ENCODE data around the gene TCEAL6.
"Not testable (repeated sequence)": the region's sequence is repeated elsewhere in the genome, so short reads cannot be mapped to it uniquely, and the experiment has no call there.

Gene TCEAL6

GRCh38 chrX:102142274-102142673 lies at the start of gene TCEAL6:
Gene TCEAL6 (minus strand): TSS chrX:102142481.
- H3K4me3 Mint-ChIP-seq; H3K9me3 Mint-ChIP-seq; H3K36me3 Mint-ChIP-seq; H3K27me3 Mint-ChIP-seq; ATAC-seq (ENCODE audit: low read depth); H3K4me1 Mint-ChIP-seq; DNase-seq (ENCODE audit: low spot score in 2 of 2); H3K27ac Mint-ChIP-seq: not testable (repeated sequence)

DNA sequence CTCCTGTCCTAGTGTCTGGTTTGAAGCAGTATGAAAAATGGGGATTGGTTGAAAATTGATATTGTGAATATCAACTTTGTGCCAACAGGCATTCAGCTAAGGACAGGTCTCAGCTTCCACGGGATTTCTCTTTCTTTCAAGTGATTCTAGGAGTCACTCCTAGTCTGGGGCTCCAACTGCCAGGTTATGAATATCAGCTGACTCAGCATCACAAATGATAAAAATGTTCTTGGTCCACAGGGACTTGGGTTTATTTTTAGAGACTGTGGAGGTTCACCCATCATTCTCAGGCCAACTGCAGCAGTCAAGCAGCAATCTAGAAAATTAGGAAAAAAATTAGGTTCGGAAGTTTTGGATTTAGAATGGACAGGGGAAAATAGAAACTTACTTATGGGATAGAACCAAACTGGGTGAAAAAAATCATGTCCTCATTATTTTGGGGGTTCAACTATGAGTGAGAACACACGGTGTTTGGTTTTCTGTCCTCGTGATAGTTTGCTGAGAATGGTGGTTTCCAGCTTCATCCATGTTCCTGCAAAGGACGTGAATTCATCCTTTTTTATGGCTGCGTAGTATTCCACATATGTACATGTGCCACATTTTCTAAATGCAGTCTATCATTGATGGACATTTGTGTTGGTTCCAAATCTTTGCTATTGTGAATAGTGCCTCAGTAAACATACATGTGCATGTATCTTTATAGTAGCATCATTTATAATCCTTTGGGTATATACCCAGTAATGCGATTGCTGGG lies 43.9 kb upstream of the TCEAL6 start:
- Mint-ChIP-seq H3K36me3 (no peaks in the 10 kb centered on the region), H3K9me3 (peaks cover 3% of the 10 kb centered on the region), H3K27me3 (no peaks in the 10 kb centered on the region), H3K27ac (no peak overlapping the region), H3K4me1 (no peaks in the 10 kb centered on the region), H3K4me3 (no peak overlapping the region)
- ATAC-seq (ENCODE audit: low read depth) (no peak), DNase-seq (ENCODE audit: low spot score in 2 of 2) (no peak)

DNA sequence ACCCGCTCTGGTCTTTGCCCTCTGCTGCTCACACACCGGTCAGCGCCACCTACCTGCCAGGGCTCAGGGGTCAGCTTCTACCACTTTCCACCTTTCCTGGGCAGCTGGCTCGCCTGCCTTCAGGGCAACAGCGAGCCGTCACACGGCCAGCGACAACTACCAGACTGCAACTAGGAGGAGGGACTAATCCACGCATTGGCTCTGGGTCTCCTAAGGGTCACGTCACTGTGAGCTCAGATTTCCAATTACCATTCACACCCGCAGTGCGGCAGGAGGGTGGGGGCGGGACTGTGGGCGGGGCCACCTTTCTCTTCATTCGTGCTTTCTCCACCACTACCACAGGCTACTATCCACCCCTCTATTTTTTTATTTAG lies 13.5 kb upstream of the TCEAL6 start, which contains the start of gene BEX5:
TSS of gene BEX5 (minus strand) at position 172 of the 374 bp plus-strand sequence. CDS start 1,712 bp downstream, outside the sequence.
- Mint-ChIP-seq H3K36me3 (peaks cover 2% of the 10 kb centered on the region), H3K27me3 (peaks cover 2% of the 10 kb centered on the region), H3K4me3 (peak within 1 kb of the TSS; percentile 93), H3K4me1 (peaks cover 10% of the 10 kb centered on the region), H3K9me3 (no peaks in the 10 kb centered on the region), H3K27ac (peak within 1 kb of the TSS; percentile 86)
- DNase-seq (ENCODE audit: low spot score in 2 of 2), result no peak
- ATAC-seq (ENCODE audit: low read depth), result peak; percentile 90

GRCh38 chrX:102154900-102155805 lies 12.9 kb upstream of the TCEAL6 start:
- peaks cover 2% of the 10 kb centered on the region for H3K27me3 Mint-ChIP-seq
- peaks cover 10% of the 10 kb centered on the region for H3K4me1 Mint-ChIP-seq
- H3K9me3 Mint-ChIP-seq, result no peaks in the 10 kb centered on the region
- H3K36me3 Mint-ChIP-seq, result peaks cover 2% of the 10 kb centered on the region
- H3K27ac Mint-ChIP-seq, result peak overlapping the region; percentile 86
- no peak for DNase-seq (ENCODE audit: low spot score in 2 of 2)
- peak overlapping the region; percentile 93 for H3K4me3 Mint-ChIP-seq
- peak; percentile 45 for ATAC-seq (ENCODE audit: low read depth)

- no peak for DNase-seq (ENCODE audit: low spot score in 2 of 2)
- peak overlapping the region; percentile 86 for H3K27ac Mint-ChIP-seq
- H3K4me1 Mint-ChIP-seq, result peaks cover 10% of the 10 kb centered on the region
- peaks cover 2% of the 10 kb centered on the region for H3K27me3 Mint-ChIP-seq
- H3K4me3 Mint-ChIP-seq, result peak overlapping the region; percentile 93
- H3K36me3 Mint-ChIP-seq, result peaks cover 2% of the 10 kb centered on the region
- no peak for ATAC-seq (ENCODE audit: low read depth)
- no peaks in the 10 kb centered on the region for H3K9me3 Mint-ChIP-seq
Measured at GRCh38 chrX:102154218-102154860, 12.1 kb upstream of the TCEAL6 start.

DNA sequence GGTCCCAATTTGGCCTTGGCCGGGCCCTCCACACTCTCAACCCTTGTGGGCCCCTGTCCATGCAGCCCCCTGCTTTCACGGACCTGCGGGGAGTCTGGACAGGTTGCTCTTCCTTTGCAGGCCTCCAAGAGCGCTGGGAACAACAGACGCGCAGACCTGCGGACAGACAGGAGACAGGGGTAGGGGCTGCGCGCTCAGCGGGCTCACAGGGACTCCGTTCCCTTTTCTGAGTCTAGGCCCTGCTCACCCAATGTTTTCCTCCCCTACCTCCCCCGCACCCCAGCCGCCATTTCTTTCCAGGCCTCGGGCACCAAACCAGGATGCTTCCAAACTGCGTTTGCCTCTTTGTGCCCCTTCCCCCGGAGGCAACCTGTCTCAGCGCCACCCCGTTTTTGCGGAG lies 650 bp downstream of the TCEAL6 start:
- not testable (repeated sequence) for H3K27me3 Mint-ChIP-seq, H3K9me3 Mint-ChIP-seq, H3K4me3 Mint-ChIP-seq

DNA sequence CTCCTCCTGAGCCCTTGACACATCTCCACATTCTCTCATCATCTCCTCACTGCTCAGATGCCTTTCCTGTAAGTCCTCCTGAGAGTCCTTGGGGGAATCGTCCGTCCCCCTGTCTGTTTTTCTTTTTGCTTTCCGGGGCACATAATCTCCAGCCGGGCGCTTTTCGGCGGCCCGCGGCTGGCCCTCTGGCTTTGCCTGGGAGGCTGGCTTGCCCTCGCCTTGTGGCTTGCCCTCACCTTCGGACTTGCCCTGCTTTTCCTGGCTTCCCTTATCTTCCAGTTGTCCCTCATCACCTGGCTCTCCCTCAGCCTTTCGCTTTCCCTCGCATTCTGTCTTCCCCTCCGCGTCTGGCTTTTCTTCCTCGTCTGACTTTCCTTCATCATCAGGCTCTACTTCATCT lies 1.4 kb downstream of the TCEAL6 start:
- DNase-seq (ENCODE audit: low spot score in 2 of 2); ATAC-seq (ENCODE audit: low read depth); H3K4me3 Mint-ChIP-seq; H3K27ac Mint-ChIP-seq; H3K36me3 Mint-ChIP-seq; H3K4me1 Mint-ChIP-seq; H3K27me3 Mint-ChIP-seq; H3K9me3 Mint-ChIP-seq: not testable (repeated sequence)

More for the DNA sequence above, 650 bp downstream of the TCEAL6 start:
- DNase-seq (ENCODE audit: low spot score in 2 of 2); ATAC-seq (ENCODE audit: low read depth); H3K36me3 Mint-ChIP-seq; H3K4me1 Mint-ChIP-seq; H3K27ac Mint-ChIP-seq: not testable (repeated sequence)

DNA sequence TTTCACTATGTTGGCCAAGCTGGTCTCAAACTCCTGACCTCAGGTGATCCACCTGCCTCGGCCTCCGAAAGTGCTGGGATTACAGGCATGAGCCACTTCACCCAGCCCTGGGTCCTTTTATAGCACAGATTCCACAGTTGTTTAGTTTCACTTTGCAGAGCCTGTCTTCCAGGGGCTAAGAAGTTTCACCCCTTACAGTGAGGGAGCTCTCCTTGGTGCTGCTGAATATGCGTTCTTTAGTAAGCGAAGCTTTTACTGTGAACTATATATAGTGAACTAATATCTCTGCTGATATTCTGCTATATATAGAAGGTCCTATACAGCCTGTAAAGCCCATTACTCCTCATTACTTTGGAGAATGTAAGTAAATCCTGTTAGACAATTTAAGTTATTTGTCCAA lies 4.2 kb downstream of the TCEAL6 start:
- ATAC-seq (ENCODE audit: low read depth) (no peak), DNase-seq (ENCODE audit: low spot score in 2 of 2) (no peak)
- H3K4me1 Mint-ChIP-seq, result peaks cover 2% of the 10 kb centered on the region
- no peak overlapping the region for H3K27ac Mint-ChIP-seq
- no peak overlapping the region for H3K4me3 Mint-ChIP-seq
- no peaks in the 10 kb centered on the region for H3K36me3 Mint-ChIP-seq
- H3K9me3 Mint-ChIP-seq, result no peaks in the 10 kb centered on the region
- peaks cover 4% of the 10 kb centered on the region for H3K27me3 Mint-ChIP-seq

- Mint-ChIP-seq H3K9me3 (no peaks in the 10 kb centered on the region), H3K4me1 (peaks cover 3% of the 10 kb centered on the region), H3K27ac (no peak overlapping the region), H3K4me3 (no peak overlapping the region), H3K36me3 (no peaks in the 10 kb centered on the region), H3K27me3 (peaks cover 13% of the 10 kb centered on the region)
- ATAC-seq (ENCODE audit: low read depth) (no peak), DNase-seq (ENCODE audit: low spot score in 2 of 2) (peak in 1 of 2 donors; percentile 1)
Measured at GRCh38 chrX:102129473-102129872, 12.8 kb downstream of the TCEAL6 start.

DNA sequence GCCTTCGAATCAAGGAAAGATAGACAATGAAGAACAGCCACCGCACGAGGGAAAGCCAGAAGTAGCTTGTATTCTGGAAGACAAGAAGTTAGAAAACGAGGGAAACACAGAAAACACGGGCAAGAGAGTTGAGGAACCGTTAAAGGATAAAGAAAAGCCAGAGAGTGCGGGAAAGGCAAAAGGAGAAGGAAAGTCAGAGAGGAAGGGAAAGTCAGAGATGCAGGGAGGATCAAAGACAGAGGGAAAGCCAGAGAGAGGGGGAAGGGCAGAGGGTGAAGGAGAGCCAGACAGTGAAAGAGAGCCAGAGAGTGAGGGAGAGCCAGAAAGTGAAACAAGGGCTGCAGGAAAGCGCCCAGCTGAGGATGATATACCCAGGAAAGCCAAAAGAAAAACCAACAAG lies 15.4 kb downstream of the TCEAL6 start:
- Mint-ChIP-seq H3K27me3 (peaks cover 13% of the 10 kb centered on the region), H3K36me3 (no peaks in the 10 kb centered on the region), H3K27ac (no peak overlapping the region), H3K4me1 (peaks cover 3% of the 10 kb centered on the region), H3K9me3 (no peaks in the 10 kb centered on the region), H3K4me3 (no peak overlapping the region)
- DNase-seq (ENCODE audit: low spot score in 2 of 2) (no peak), ATAC-seq (ENCODE audit: low read depth) (no peak)

GRCh38 chrX:102126080-102126818 lies 16.0 kb downstream of the TCEAL6 start:
- not testable (repeated sequence) for H3K9me3 Mint-ChIP-seq; H3K36me3 Mint-ChIP-seq; H3K4me1 Mint-ChIP-seq; DNase-seq (ENCODE audit: low spot score in 2 of 2); ATAC-seq (ENCODE audit: low read depth); H3K27ac Mint-ChIP-seq
- Mint-ChIP-seq H3K27me3 (peaks cover 13% of the 10 kb centered on the region), H3K4me3 (peak overlapping the region; percentile 34)

DNA sequence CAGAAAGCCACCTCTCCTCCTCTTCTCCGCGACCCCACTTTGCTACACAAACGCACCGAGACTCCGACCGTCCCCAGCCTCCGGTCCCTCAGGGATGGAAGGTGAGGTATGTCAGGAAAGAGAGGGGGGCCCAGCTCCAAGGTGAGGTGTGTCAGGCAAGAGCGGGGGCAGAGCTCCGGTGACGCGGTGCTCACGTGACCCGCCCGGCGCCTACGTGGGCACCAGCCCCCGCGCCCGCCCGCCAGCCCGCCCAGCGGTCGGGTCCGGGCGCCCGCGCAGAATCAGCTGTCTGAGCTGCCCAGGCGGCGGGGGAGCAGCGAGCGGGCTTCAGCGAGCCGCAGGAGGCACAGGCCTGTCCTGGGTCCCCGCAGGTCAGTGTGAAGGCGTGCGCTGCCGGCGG lies 16.8 kb downstream of the TCEAL6 start, which contains the start of gene TCEAL2:
TSS of gene TCEAL2 (plus strand) at position 244 of the 400 bp plus-strand sequence. CDS start 1,152 bp downstream, outside the sequence.
- not testable (repeated sequence) for H3K36me3 Mint-ChIP-seq; H3K27ac Mint-ChIP-seq; ATAC-seq (ENCODE audit: low read depth); DNase-seq (ENCODE audit: low spot score in 2 of 2); H3K4me1 Mint-ChIP-seq; H3K9me3 Mint-ChIP-seq
- Mint-ChIP-seq H3K4me3 (peak within 1 kb of the TSS; percentile 67), H3K27me3 (peaks cover 13% of the 10 kb centered on the region)

DNA sequence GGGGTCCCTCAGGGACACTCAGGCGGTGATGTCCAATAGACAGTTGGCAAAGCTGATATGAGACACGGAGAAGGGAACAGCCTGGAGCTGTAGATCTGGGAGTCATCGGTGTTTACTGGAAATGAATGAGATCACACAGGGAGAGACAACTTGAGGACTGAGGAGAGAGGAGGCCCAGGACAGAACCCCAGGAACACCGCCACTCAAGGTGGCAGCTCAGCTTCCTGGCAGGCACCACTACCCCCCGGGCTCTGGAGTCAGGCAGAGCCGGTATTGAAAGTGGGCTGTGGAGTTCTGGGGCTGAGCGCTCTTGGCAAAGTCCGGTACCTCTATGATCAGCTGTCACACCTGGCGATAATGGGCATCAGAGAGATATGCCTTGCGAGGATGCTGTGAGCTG lies 17.3 kb downstream of the TCEAL6 start:
- H3K36me3 Mint-ChIP-seq; ATAC-seq (ENCODE audit: low read depth); H3K27ac Mint-ChIP-seq; DNase-seq (ENCODE audit: low spot score in 2 of 2); H3K9me3 Mint-ChIP-seq; H3K4me1 Mint-ChIP-seq: not testable (repeated sequence)
- peaks cover 13% of the 10 kb centered on the region for H3K27me3 Mint-ChIP-seq
- H3K4me3 Mint-ChIP-seq, result peak overlapping the region; percentile 67
